ENCODE measurements around the gene SNX6. TPM values are rescaled to one million over a fixed set of nuclear protein-coding genes. Genes with fewer than 3 reads are reported as not detected.
A peak's percentile ranks its signal among the peaks of the same experiment; 100 is the strongest.
"Not testable (repeated sequence)": the region's sequence is repeated elsewhere in the genome, so short reads cannot be mapped to it uniquely, and the experiment has no call there.

The SNX6 gene
- polyA plus RNA-seq, 1 donor: 93.9 TPM

- Histone ChIP-seq H3K9me3 (ENCODE audit: control insufficient read depth, low read depth, low read length) (no peaks in the 10 kb centered on the region), H3K27ac (ENCODE audit: low read length) (no peak overlapping the region), H3K27me3 (ENCODE audit: control insufficient read depth, insufficient read depth, low read length) (no peaks in the 10 kb centered on the region), H3K4me3 (ENCODE audit: low read length) (no peak overlapping the region), H3K4me1 (ENCODE audit: control insufficient read depth, insufficient read depth, low read length) (no peaks in the 10 kb centered on the region), H3K36me3 (ENCODE audit: control insufficient read depth, insufficient read depth, low read length) (no peaks in the 10 kb centered on the region)
- DNase-seq: peak; percentile 23 to 48
- WGBS (ENCODE audit: insufficient coverage, low lambda C conversion rate): no CpG with 5 or more reads among the region's 2 CpGs
Measured at GRCh38 chr14:34665785-34666435, 36.0 kb upstream of the SNX6 start.

DNA sequence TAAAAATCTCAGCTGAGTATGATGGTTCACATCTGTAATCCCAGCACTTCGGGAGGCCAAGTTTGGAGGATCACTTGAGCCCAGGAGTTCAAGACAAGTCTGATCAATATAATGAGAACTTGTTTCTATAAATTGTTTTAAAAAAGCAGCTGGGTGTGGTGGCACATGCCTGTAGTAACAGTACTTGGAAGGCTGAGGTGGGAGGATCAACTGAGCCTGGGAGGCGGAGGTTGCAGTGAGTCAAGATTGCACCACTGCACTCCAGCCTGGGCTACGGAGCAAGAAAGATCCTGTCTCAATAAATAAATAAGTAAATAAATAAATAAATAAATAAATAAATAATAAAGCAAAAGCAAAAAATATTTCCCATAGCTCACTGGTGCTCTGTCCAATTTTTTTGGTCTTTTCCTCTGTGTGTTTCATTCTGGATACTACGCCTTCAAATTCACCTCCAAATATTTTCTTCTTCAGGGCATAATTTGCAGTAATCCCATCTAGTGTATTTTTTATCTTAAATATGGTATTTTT is 32.7 kb upstream of the SNX6 start:
- Histone ChIP-seq H3K4me1 (ENCODE audit: control insufficient read depth, insufficient read depth, low read length) (no peaks in the 10 kb centered on the region), H3K4me3 (ENCODE audit: low read length) (no peak overlapping the region), H3K36me3 (ENCODE audit: control insufficient read depth, insufficient read depth, low read length) (no peaks in the 10 kb centered on the region), H3K27ac (ENCODE audit: low read length) (no peak overlapping the region), H3K27me3 (ENCODE audit: control insufficient read depth, insufficient read depth, low read length) (no peaks in the 10 kb centered on the region), H3K9me3 (ENCODE audit: control insufficient read depth, low read depth, low read length) (no peaks in the 10 kb centered on the region)
- WGBS (ENCODE audit: insufficient coverage, low lambda C conversion rate): no CpG with 5 or more reads among the region's 4 CpGs
- no peak for DNase-seq

DNA sequence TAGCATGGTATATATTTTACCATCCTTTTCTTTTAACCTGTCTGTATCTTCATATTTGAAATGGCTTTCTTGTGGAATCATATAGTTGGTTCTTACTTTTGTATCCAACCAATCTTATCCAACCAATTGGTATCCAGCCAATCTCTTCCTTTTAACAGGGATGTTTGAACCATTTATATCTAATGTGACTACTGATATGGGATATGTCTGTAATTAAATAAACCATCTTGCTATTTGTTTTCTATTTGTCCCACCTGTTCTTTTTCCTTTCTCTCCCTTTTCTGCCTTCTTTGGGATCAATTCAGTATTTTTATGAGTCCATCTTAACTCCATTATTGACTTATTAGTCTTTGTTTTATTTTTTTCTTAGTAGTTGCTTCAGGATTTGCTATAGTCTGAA is 30.8 kb upstream of the SNX6 start:
- H3K4me1 ChIP-seq (ENCODE audit: control insufficient read depth, insufficient read depth, low read length): no peaks in the 10 kb centered on the region
- H3K4me3 ChIP-seq (ENCODE audit: low read length): no peak overlapping the region
- H3K27ac ChIP-seq (ENCODE audit: low read length): no peak overlapping the region
- DNase-seq: no peak
- H3K9me3 ChIP-seq (ENCODE audit: control insufficient read depth, low read depth, low read length): no peaks in the 10 kb centered on the region
- H3K27me3 ChIP-seq (ENCODE audit: control insufficient read depth, insufficient read depth, low read length): no peaks in the 10 kb centered on the region
- no peaks in the 10 kb centered on the region for H3K36me3 ChIP-seq (ENCODE audit: control insufficient read depth, insufficient read depth, low read length)

GRCh38 chr14:34655959-34656358 is 26.0 kb upstream of the SNX6 start:
- H3K4me3 ChIP-seq (ENCODE audit: low read length): no peak overlapping the region
- no peaks in the 10 kb centered on the region for H3K9me3 ChIP-seq (ENCODE audit: control insufficient read depth, low read depth, low read length)
- H3K36me3 ChIP-seq (ENCODE audit: control insufficient read depth, insufficient read depth, low read length): no peaks in the 10 kb centered on the region
- no peaks in the 10 kb centered on the region for H3K4me1 ChIP-seq (ENCODE audit: control insufficient read depth, insufficient read depth, low read length)
- no peak overlapping the region for H3K27ac ChIP-seq (ENCODE audit: low read length)
- no peak for DNase-seq
- H3K27me3 ChIP-seq (ENCODE audit: control insufficient read depth, insufficient read depth, low read length): no peaks in the 10 kb centered on the region
- WGBS (ENCODE audit: insufficient coverage, low lambda C conversion rate): 29% methylated on average over 1 of the region's 1 CpG

GRCh38 chr14:34653073-34653472 is 23.1 kb upstream of the SNX6 start:
- not testable (repeated sequence) for H3K4me1 ChIP-seq (ENCODE audit: control insufficient read depth, insufficient read depth, low read length); H3K36me3 ChIP-seq (ENCODE audit: control insufficient read depth, insufficient read depth, low read length); DNase-seq; H3K4me3 ChIP-seq (ENCODE audit: low read length); H3K9me3 ChIP-seq (ENCODE audit: control insufficient read depth, low read depth, low read length); H3K27me3 ChIP-seq (ENCODE audit: control insufficient read depth, insufficient read depth, low read length); H3K27ac ChIP-seq (ENCODE audit: low read length)
- WGBS (ENCODE audit: insufficient coverage, low lambda C conversion rate): no CpG with 5 or more reads among the region's 2 CpGs

GRCh38 chr14:34652348-34652747 is 22.4 kb upstream of the SNX6 start:
- H3K4me3 ChIP-seq (ENCODE audit: low read length); H3K4me1 ChIP-seq (ENCODE audit: control insufficient read depth, insufficient read depth, low read length); H3K27ac ChIP-seq (ENCODE audit: low read length); DNase-seq; H3K9me3 ChIP-seq (ENCODE audit: control insufficient read depth, low read depth, low read length); H3K27me3 ChIP-seq (ENCODE audit: control insufficient read depth, insufficient read depth, low read length); H3K36me3 ChIP-seq (ENCODE audit: control insufficient read depth, insufficient read depth, low read length): not testable (repeated sequence)
- no CpG with 5 or more reads among the region's 1 CpG for WGBS (ENCODE audit: insufficient coverage, low lambda C conversion rate)

DNA sequence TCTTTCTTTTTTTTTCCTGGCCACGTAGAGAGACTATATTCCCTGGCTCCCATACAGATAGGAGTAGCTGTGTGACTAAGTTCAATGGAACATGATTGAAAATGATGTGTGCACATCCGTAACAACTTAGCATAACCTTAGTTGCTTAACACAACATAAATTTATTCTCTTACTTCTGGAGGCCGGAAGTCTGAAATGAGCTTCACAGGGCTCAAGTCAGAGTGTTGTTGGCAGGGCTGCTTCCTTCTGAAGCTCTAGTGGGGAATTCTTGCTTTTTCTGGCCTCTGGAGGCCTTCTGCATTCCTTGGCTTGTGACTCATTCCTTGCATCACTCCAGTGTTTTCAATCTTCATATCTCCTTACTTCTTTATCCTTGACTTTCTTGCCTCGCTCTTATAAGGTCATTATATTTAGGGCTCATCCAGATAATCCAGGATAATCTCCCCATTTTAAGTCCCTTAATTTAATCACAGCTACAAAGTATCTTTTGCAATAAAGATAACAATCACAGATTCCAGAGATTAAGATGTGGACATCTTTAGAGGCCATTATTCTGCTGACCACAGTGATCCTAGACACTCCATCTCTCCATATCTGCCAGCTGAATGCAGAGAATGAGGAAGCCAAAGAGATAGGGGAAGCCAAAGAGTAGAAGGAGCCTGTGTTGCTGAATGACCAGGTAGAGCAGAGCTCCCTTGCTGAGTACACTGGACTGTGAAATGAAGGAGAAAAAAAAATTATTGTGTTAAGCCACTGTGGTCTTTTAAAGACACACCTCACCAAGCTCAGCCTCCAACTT is 21.0 kb upstream of the SNX6 start:
- Histone ChIP-seq H3K27ac (ENCODE audit: low read length) (no peak overlapping the region), H3K36me3 (ENCODE audit: control insufficient read depth, insufficient read depth, low read length) (no peaks in the 10 kb centered on the region), H3K9me3 (ENCODE audit: control insufficient read depth, low read depth, low read length) (no peaks in the 10 kb centered on the region), H3K4me1 (ENCODE audit: control insufficient read depth, insufficient read depth, low read length) (no peaks in the 10 kb centered on the region), H3K4me3 (ENCODE audit: low read length) (no peak overlapping the region), H3K27me3 (ENCODE audit: control insufficient read depth, insufficient read depth, low read length) (no peaks in the 10 kb centered on the region)
- WGBS (ENCODE audit: insufficient coverage, low lambda C conversion rate): 67% methylated on average over 1 of the region's 4 CpGs
- no peak for DNase-seq

- not testable (repeated sequence) for H3K27me3 ChIP-seq (ENCODE audit: control insufficient read depth, insufficient read depth, low read length); H3K36me3 ChIP-seq (ENCODE audit: control insufficient read depth, insufficient read depth, low read length); H3K27ac ChIP-seq (ENCODE audit: low read length); H3K9me3 ChIP-seq (ENCODE audit: control insufficient read depth, low read depth, low read length); H3K4me1 ChIP-seq (ENCODE audit: control insufficient read depth, insufficient read depth, low read length); DNase-seq; H3K4me3 ChIP-seq (ENCODE audit: low read length)
- WGBS (ENCODE audit: insufficient coverage, low lambda C conversion rate): no CpG with 5 or more reads among the region's 2 CpGs
Measured at GRCh38 chr14:34650006-34650405, 20.1 kb upstream of the SNX6 start.

GRCh38 chr14:34649344-34649743 is 19.4 kb upstream of the SNX6 start:
- Histone ChIP-seq H3K4me1 (ENCODE audit: control insufficient read depth, insufficient read depth, low read length) (no peaks in the 10 kb centered on the region), H3K36me3 (ENCODE audit: control insufficient read depth, insufficient read depth, low read length) (no peaks in the 10 kb centered on the region), H3K9me3 (ENCODE audit: control insufficient read depth, low read depth, low read length) (no peaks in the 10 kb centered on the region), H3K27me3 (ENCODE audit: control insufficient read depth, insufficient read depth, low read length) (no peaks in the 10 kb centered on the region), H3K27ac (ENCODE audit: low read length) (no peak overlapping the region), H3K4me3 (ENCODE audit: low read length) (no peak overlapping the region)
- DNase-seq: no peak

DNA sequence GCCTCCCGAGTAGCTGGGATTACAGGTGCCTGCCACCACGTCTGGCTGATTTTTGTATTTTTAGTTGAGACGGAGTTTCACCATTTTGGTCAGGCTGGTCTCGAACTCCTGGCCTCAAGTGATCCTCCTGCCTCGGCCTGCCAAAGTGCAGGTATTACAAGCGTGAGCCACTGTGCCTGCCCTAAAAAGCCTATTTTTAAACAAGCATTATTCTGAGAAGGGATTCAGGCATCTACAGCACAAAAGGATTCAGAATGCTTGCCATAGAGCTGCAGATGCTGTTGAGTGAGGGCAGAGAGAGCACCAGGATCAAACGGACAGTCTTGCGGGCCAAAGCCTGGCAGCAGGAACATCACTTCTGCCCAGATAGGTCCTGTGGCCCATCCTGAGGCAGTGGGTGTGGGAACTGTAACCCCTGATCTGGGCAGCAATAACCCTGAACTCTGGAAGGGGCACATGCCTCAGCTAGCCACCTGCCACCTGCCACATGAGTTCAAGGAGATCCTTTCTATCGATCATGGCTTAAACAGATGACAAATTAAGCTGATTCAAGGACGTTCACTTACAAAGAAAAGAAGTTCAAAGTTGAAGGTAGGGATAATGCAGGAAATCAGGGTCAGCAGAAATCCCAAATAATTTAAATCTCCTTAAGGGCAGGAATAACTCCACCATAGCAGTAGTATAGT is 16.8 kb upstream of the SNX6 start:
- WGBS (ENCODE audit: insufficient coverage, low lambda C conversion rate): 60% methylated on average over 1 of the region's 10 CpGs
- Histone ChIP-seq H3K27me3 (ENCODE audit: control insufficient read depth, insufficient read depth, low read length) (no peaks in the 10 kb centered on the region), H3K4me3 (ENCODE audit: low read length) (no peak overlapping the region), H3K36me3 (ENCODE audit: control insufficient read depth, insufficient read depth, low read length) (no peaks in the 10 kb centered on the region), H3K9me3 (ENCODE audit: control insufficient read depth, low read depth, low read length) (no peaks in the 10 kb centered on the region), H3K27ac (ENCODE audit: low read length) (no peak overlapping the region), H3K4me1 (ENCODE audit: control insufficient read depth, insufficient read depth, low read length) (no peaks in the 10 kb centered on the region)
- no peak for DNase-seq

All from large intestine (tissue), 3 donors.